ENCODE data around the gene TPCN1. TPM values are rescaled to one million over a fixed set of nuclear protein-coding genes. Genes with fewer than 3 reads are reported as not detected.

The TPCN1 gene
- total RNA-seq, 6 experiments from 2014 or later: 18.0 to 34.6 (median 28.3) TPM

GRCh38 chr12:113239811-113240331 lies 18.6 kb downstream of the TPCN1 start:
- TF ChIP-seq POLR2A (IDR thresholded peaks at IDR 0.05) (peak; percentile 28), CTCF (IDR thresholded peaks at IDR 0.05) (no peak)
- ATAC-seq: peak; percentile 29 to 70 (median 47)
- H3K27ac ChIP-seq: peak overlapping the region; percentile 29 to 70 (median 64)
- H3K36me3 ChIP-seq: peaks cover 0 to 9% (median 4%) of the 10 kb centered on the region in 4 donors
- WGBS (ENCODE audit: insufficient coverage, low coverage, low lambda C conversion rate, missing lambda C conversion rate): 31% methylated on average over 11 of the region's 12 CpGs
- H3K4me1 ChIP-seq: peaks cover 0 to 82% (median 35%) of the 10 kb centered on the region in 4 donors
- no peaks in the 10 kb centered on the region for H3K27me3 ChIP-seq
- DNase-seq: peak in 1 of 3 donors; percentile 68
- no peak overlapping the region for H3K4me3 ChIP-seq
- intact Hi-C loops (cut with DNase I): no loop called here
- H3K9me3 ChIP-seq: no peaks in the 10 kb centered on the region

GRCh38 chr12:113240395-113240794 lies 19.1 kb downstream of the TPCN1 start:
- no peak overlapping the region for H3K4me3 ChIP-seq
- DNase-seq (no peak), ATAC-seq (no peak)
- intact Hi-C loops (cut with DNase I): no loop called here
- H3K4me1 ChIP-seq: peaks cover 0 to 86% (median 37%) of the 10 kb centered on the region in 4 donors
- peak overlapping the region; percentile 29 to 70 (median 64) for H3K27ac ChIP-seq
- no peaks in the 10 kb centered on the region for H3K9me3 ChIP-seq
- 68% methylated on average over 3 of the region's 3 CpGs for WGBS (ENCODE audit: insufficient coverage, low coverage, low lambda C conversion rate, missing lambda C conversion rate)
- no peak for TF ChIP-seq POLR2A (IDR thresholded peaks at IDR 0.05)
- no peak for TF ChIP-seq CTCF (IDR thresholded peaks at IDR 0.05)
- no peaks in the 10 kb centered on the region for H3K27me3 ChIP-seq
- peaks cover 0 to 8% (median 3%) of the 10 kb centered on the region in 4 donors for H3K36me3 ChIP-seq

GRCh38 chr12:113241191-113242025 lies 20.1 kb downstream of the TPCN1 start:
- 22% methylated on average over 11 of the region's 14 CpGs for WGBS (ENCODE audit: insufficient coverage, low coverage, low lambda C conversion rate, missing lambda C conversion rate)
- TF ChIP-seq POLR2A (IDR thresholded peaks at IDR 0.05) (no peak), CTCF (IDR thresholded peaks at IDR 0.05) (no peak)
- intact Hi-C loops (cut with DNase I): no loop called here
- peak overlapping the region; percentile 47 to 70 (median 64) for H3K27ac ChIP-seq
- H3K36me3 ChIP-seq: peaks cover 0 to 8% (median 3%) of the 10 kb centered on the region in 4 donors
- peaks cover 3 to 87% (median 38%) of the 10 kb centered on the region in 4 donors for H3K4me1 ChIP-seq
- peak in 3 of 4 donors; percentile 1 to 43 (median 5) for ATAC-seq
- H3K9me3 ChIP-seq: no peaks in the 10 kb centered on the region
- no peak for DNase-seq
- H3K4me3 ChIP-seq: no peak overlapping the region
- no peaks in the 10 kb centered on the region for H3K27me3 ChIP-seq

GRCh38 chr12:113242026-113242418 lies 20.8 kb downstream of the TPCN1 start:
- Histone ChIP-seq H3K4me3 (no peak overlapping the region), H3K36me3 (peaks cover 0 to 8% (median 3%) of the 10 kb centered on the region in 4 donors), H3K4me1 (peaks cover 3 to 87% (median 38%) of the 10 kb centered on the region in 4 donors), H3K27ac (peak overlapping the region; percentile 12 to 70 (median 58)), H3K9me3 (no peaks in the 10 kb centered on the region), H3K27me3 (no peaks in the 10 kb centered on the region)
- no peak for TF ChIP-seq CTCF (IDR thresholded peaks at IDR 0.05)
- TF ChIP-seq POLR2A (IDR thresholded peaks at IDR 0.05): no peak
- DNase-seq: peak in 2 of 3 donors; percentile 70 to 80
- peak in 3 of 4 donors; percentile 2 to 20 (median 11) for ATAC-seq
- whole genome bisulfite sequencing (ENCODE audit: insufficient coverage, low coverage, low lambda C conversion rate, missing lambda C conversion rate): 38% methylated on average over 10 of the region's 11 CpGs
- intact Hi-C loops (cut with DNase I): no loop called here
